Transverse colon (tissue), 4 donors: Measurements from ENCODE around the gene C1orf198.

Experiments used
- EP300 ChIP-seq: sonication (generic); formaldehyde crosslinking; IDR thresholded peaks from one replicate; pipeline ENCODE4 v1.6.1; 2017; ENCODE audit warnings: antibody characterized with exemption, low read depth
- POLR2A ChIP-seq: fragments of 450-650 bp; IDR thresholded peaks from one replicate; pipeline ENCODE4 v1.6.1; 2016; ENCODE audit warnings: antibody characterized with exemption, mild to moderate bottlenecking, moderate library complexity
- POLR2AphosphoS5 ChIP-seq, 3 donors: sonication (generic); formaldehyde crosslinking; IDR thresholded peaks; one replicate each; pipeline ENCODE4 v1.6.1; 2016; ENCODE audit warnings: antibody characterized with exemption in 3 of 3
- TF ChIP-seq, protein P1 (sequence below), 5 experiments: fragments of 200-600 bp in 3 of 5; fragments of 450-650 bp in 2 of 5; sonication (generic) in 3 of 5; IDR thresholded peaks; 1 replicate in 2 of 5; 2 replicates in 3 of 5; pipeline ENCODE4 v1.5.1; 2016 to 2017; ENCODE audit warnings: antibody characterized with exemption in 5 of 5, inconsistent platforms in 3 of 5, mild to moderate bottlenecking in 2 of 5, moderate library complexity in 1 of 5

DNA sequence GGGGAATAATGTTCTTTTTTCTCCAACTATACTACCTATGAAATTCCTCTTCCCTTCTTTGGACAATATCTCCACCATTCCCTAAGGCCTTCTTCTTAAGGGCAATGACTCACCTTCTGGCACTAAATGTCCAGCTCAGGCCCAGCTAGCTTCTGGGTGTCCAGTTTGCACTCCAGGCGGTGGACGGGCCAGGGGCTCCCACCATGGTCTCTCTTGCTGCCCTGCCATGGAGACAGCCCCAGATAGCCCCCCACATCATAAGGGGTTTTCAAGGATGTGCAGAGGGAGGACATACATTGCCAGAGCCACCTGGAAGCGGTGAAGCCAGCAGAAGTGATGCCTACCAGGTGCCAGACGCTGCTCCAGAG, 43.8 kb downstream of the C1orf198 start:
- TF ChIP-seq, protein P1, sequence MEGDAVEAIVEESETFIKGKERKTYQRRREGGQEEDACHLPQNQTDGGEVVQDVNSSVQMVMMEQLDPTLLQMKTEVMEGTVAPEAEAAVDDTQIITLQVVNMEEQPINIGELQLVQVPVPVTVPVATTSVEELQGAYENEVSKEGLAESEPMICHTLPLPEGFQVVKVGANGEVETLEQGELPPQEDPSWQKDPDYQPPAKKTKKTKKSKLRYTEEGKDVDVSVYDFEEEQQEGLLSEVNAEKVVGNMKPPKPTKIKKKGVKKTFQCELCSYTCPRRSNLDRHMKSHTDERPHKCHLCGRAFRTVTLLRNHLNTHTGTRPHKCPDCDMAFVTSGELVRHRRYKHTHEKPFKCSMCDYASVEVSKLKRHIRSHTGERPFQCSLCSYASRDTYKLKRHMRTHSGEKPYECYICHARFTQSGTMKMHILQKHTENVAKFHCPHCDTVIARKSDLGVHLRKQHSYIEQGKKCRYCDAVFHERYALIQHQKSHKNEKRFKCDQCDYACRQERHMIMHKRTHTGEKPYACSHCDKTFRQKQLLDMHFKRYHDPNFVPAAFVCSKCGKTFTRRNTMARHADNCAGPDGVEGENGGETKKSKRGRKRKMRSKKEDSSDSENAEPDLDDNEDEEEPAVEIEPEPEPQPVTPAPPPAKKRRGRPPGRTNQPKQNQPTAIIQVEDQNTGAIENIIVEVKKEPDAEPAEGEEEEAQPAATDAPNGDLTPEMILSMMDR (IDR thresholded peaks at IDR 0.05), result no peak
- TF ChIP-seq POLR2AphosphoS5 (IDR thresholded peaks at IDR 0.05), result no peak
- no peak for TF ChIP-seq POLR2A
- no peak for TF ChIP-seq EP300
